ENCODE data around the gene AGBL1. TPM values are rescaled to one million over a fixed set of nuclear protein-coding genes. Genes with fewer than 3 reads are reported as not detected.
A peak's percentile ranks its signal among the peaks of the same experiment; 100 is the strongest.

AGBL1 gene
- total RNA-seq, 1 experiment from 2014 or later, result not detected

GRCh38 chr15:86165265-86166211, 85.9 kb downstream of the AGBL1 start:
- peaks cover 9% of the 10 kb centered on the region for H3K27me3 Mint-ChIP-seq (ENCODE audit: insufficient read depth, unreplicated experiment)
- intact Hi-C loops (cut with micrococcal nuclease; ENCODE audit: unreplicated experiment), result no loop called here
- H3K9me3 ChIP-seq, result no peaks in the 10 kb centered on the region
- H3K27me3 ChIP-seq (replicated peaks; ENCODE audit: control insufficient read depth, insufficient read depth, low read length), result no peaks in the 10 kb centered on the region
- no peak overlapping the region for H3K4me3 ChIP-seq (ENCODE audit: low read depth, low read length)
- CTCF ChIA-PET, result no interaction called here
- no peak for TF ChIP-seq CTCF (IDR thresholded peaks at IDR 0.05; ENCODE audit: insufficient read depth in 1 of 2, low read depth in 1 of 2, low read length in 1 of 2, severe bottlenecking in 1 of 2, unreplicated experiment in 1 of 2)
- BruUV-seq (replicated peaks), result no TSS peak
- POLR2A ChIA-PET, result no interaction called here
- no peak overlapping the region for H3K27ac Mint-ChIP-seq (ENCODE audit: unreplicated experiment)
- H3K36me3 Mint-ChIP-seq (ENCODE audit: insufficient read depth, unreplicated experiment), result no peaks in the 10 kb centered on the region
- DNase-seq, result no peak
- H3K36me3 ChIP-seq (ENCODE audit: control insufficient read depth, insufficient read depth, low read length), result no peaks in the 10 kb centered on the region
- peaks cover 21% of the 10 kb centered on the region for H3K4me1 ChIP-seq
- no peaks in the 10 kb centered on the region for H3K9me3 Mint-ChIP-seq (ENCODE audit: unreplicated experiment)
- no peak overlapping the region for H3K4me3 Mint-ChIP-seq (ENCODE audit: unreplicated experiment)
- peaks cover 6% of the 10 kb centered on the region for H3K4me1 Mint-ChIP-seq (ENCODE audit: low read depth, unreplicated experiment)

GRCh38 chr15:86167841-86168240, 88.2 kb downstream of the AGBL1 start:
- Mint-ChIP-seq H3K27me3 (ENCODE audit: insufficient read depth, unreplicated experiment) (peaks cover 9% of the 10 kb centered on the region), H3K4me1 (ENCODE audit: low read depth, unreplicated experiment) (peaks cover 6% of the 10 kb centered on the region), H3K4me3 (ENCODE audit: unreplicated experiment) (no peak overlapping the region), H3K9me3 (ENCODE audit: unreplicated experiment) (no peaks in the 10 kb centered on the region), H3K36me3 (ENCODE audit: insufficient read depth, unreplicated experiment) (no peaks in the 10 kb centered on the region), H3K27ac (ENCODE audit: unreplicated experiment) (no peak overlapping the region)
- no TSS peak for BruUV-seq (replicated peaks)
- no peak for DNase-seq
- Histone ChIP-seq H3K4me1 (peaks cover 21% of the 10 kb centered on the region), H3K9me3 (no peaks in the 10 kb centered on the region), H3K4me3 (ENCODE audit: low read depth, low read length) (no peak overlapping the region), H3K27me3 (replicated peaks; ENCODE audit: control insufficient read depth, insufficient read depth, low read length) (no peaks in the 10 kb centered on the region), H3K36me3 (ENCODE audit: control insufficient read depth, insufficient read depth, low read length) (no peaks in the 10 kb centered on the region)
- CTCF ChIA-PET, result no interaction called here
- POLR2A ChIA-PET, result no interaction called here
- intact Hi-C loops (cut with micrococcal nuclease; ENCODE audit: unreplicated experiment), result no loop called here
- no peak for TF ChIP-seq CTCF (IDR thresholded peaks at IDR 0.05; ENCODE audit: insufficient read depth in 1 of 2, low read depth in 1 of 2, low read length in 1 of 2, severe bottlenecking in 1 of 2, unreplicated experiment in 1 of 2)

- CTCF ChIA-PET, result no interaction called here
These were observed 99.2 kb downstream of the AGBL1 start for GRCh38 chr15:86178845-86179244.

More at GRCh38 chr15:86178845-86179244, 99.2 kb downstream of the AGBL1 start:
- Histone ChIP-seq H3K4me3 (ENCODE audit: low read depth, low read length) (no peak overlapping the region), H3K9me3 (no peaks in the 10 kb centered on the region), H3K4me1 (no peaks in the 10 kb centered on the region), H3K27me3 (replicated peaks; ENCODE audit: control insufficient read depth, insufficient read depth, low read length) (no peaks in the 10 kb centered on the region), H3K36me3 (ENCODE audit: control insufficient read depth, insufficient read depth, low read length) (no peaks in the 10 kb centered on the region)
- Mint-ChIP-seq H3K4me3 (ENCODE audit: unreplicated experiment) (no peak overlapping the region), H3K36me3 (ENCODE audit: insufficient read depth, unreplicated experiment) (no peaks in the 10 kb centered on the region), H3K9me3 (ENCODE audit: unreplicated experiment) (no peaks in the 10 kb centered on the region), H3K27ac (ENCODE audit: unreplicated experiment) (no peak overlapping the region), H3K4me1 (ENCODE audit: low read depth, unreplicated experiment) (no peaks in the 10 kb centered on the region), H3K27me3 (ENCODE audit: insufficient read depth, unreplicated experiment) (peaks cover 7% of the 10 kb centered on the region)
- no TSS peak for BruUV-seq (replicated peaks)
- intact Hi-C loops (cut with micrococcal nuclease; ENCODE audit: unreplicated experiment), result loop anchor here (1.0 to 5.0 kb wide), 3 partner anchors 63 to 327 kb away; no protein-coding TSS in a partner anchor
- DNase-seq, result peak in 1 of 2 experiments; percentile 9
- POLR2A ChIA-PET, result no interaction called here
- TF ChIP-seq CTCF (IDR thresholded peaks at IDR 0.05; ENCODE audit: insufficient read depth in 1 of 2, low read depth in 1 of 2, low read length in 1 of 2, severe bottlenecking in 1 of 2, unreplicated experiment in 1 of 2), result peak; percentile 27 to 42
